Body of pancreas (tissue), 4 donors: ENCODE measurements around the gene FIGLA. TPM values are rescaled to one million over a fixed set of nuclear protein-coding genes. Genes with fewer than 3 reads are reported as not detected.

ENCODE experiments used
- ATAC-seq: fragments of 150-250 bp; one replicate; pipeline ENCODE4 v1.9.1; 2016
- DNase-seq, 4 donors: peaks; one replicate each; pipeline ENCODE4 v3.0.0-alpha.2; 2019
- H3K27ac ChIP-seq, 4 donors: fragments of 200-600 bp; sonication (generic); 1 replicate in 3 of 4; 2 replicates in 1 of 4; pipeline versions ENCODE4 v1.5.1 to v1.6.1; 2016 to 2019; ENCODE audit warnings: mild to moderate bottlenecking in 1 of 4, mixed read lengths in 1 of 4, moderate library complexity in 1 of 4
- H3K27me3 ChIP-seq, 2 donors: fragments of 200-600 bp; sonication (generic); one replicate each; pipeline ENCODE4 v1.6.0; 2016; ENCODE audit warnings: mild to moderate bottlenecking in 1 of 2
- H3K36me3 ChIP-seq, 2 donors: fragments of 200-600 bp; sonication (generic); replicated peaks in 1 of 2; 2 replicates each; pipeline ENCODE4 v1.5.1; 2016; ENCODE audit warnings: low read depth in 2 of 2; ENCODE audit not compliant: insufficient read depth in 1 of 2
- H3K4me1 ChIP-seq: fragments of 200-600 bp; sonication (generic); one replicate; pipeline ENCODE4 v1.6.0; 2016
- H3K4me3 ChIP-seq, 2 donors: fragments of 200-600 bp; sonication (generic); 1 replicate in 1 of 2; 2 replicates in 1 of 2; pipeline ENCODE4 v1.5.1; 2016 to 2019
- H3K9me3 ChIP-seq, 3 donors: fragments of 200-600 bp; sonication (generic); 1 replicate in 2 of 3; 2 replicates in 1 of 3; pipeline ENCODE4 v1.5.1; 2016
- CTCF ChIP-seq, 7 experiments: fragments of 450-650 bp in 4 of 7; fragments of 200-600 bp in 3 of 7; sonication (generic) in 3 of 7; IDR thresholded peaks; one replicate each; pipeline ENCODE4 v1.5.1; 2016 to 2019; ENCODE audit warnings: antibody characterized with exemption in 7 of 7
- POLR2A ChIP-seq, 3 donors: fragments of 450-650 bp; IDR thresholded peaks; one replicate each; pipeline ENCODE4 v1.6.1; 2016; ENCODE audit warnings: antibody characterized with exemption in 3 of 3, mild to moderate bottlenecking in 2 of 3
- WGBS, 2 donors: methylation state at CpG; one replicate each; pipeline ENCODE4 v1.1.5; 2017; 5-methylcytosine and 5-hydroxymethylcytosine counted together
- intact Hi-C: fragments of 100-400 bp; cut with DNase I; formaldehyde crosslinking; loops from one replicate; pipeline ENCODE4 v1.15.1; 2023
- total RNA-seq, 2 donors: library from RNA; depleted of rRNA; stranded (reverse); fragments of >200 nt; gene quantifications; one replicate each; pipeline ENCODE4 v1.1.0, GENCODE V29; 2016

FIGLA gene
- total RNA-seq, 2 donors from 2014 or later, result not detected

- H3K27me3 ChIP-seq, result no peaks in the 10 kb centered on the region
- DNase-seq, result no peak
- H3K4me1 ChIP-seq, result no peaks in the 10 kb centered on the region
- no peak for TF ChIP-seq POLR2A (IDR thresholded peaks at IDR 0.05)
- no peak for TF ChIP-seq CTCF (IDR thresholded peaks at IDR 0.05)
- WGBS, 2 donors, result 44 to 60% methylated on average over 1 of the region's 1 CpG
- H3K36me3 ChIP-seq, result no peaks in the 10 kb centered on the region
- no peak overlapping the region for H3K4me3 ChIP-seq
- ATAC-seq, result no peak
- intact Hi-C loops, result no loop called here
- no peaks in the 10 kb centered on the region for H3K9me3 ChIP-seq
- H3K27ac ChIP-seq, result no peak overlapping the region
These were observed 39.5 kb upstream of the FIGLA start for GRCh38 chr2:70829916-70830315.

GRCh38 chr2:70828914-70829824, 38.7 kb upstream of the FIGLA start:
- no peak for ATAC-seq
- Histone ChIP-seq H3K4me3 (no peak overlapping the region), H3K36me3 (no peaks in the 10 kb centered on the region), H3K9me3 (no peaks in the 10 kb centered on the region), H3K27ac (no peak overlapping the region), H3K4me1 (no peaks in the 10 kb centered on the region), H3K27me3 (no peaks in the 10 kb centered on the region)
- no peak for DNase-seq
- 57 to 70% methylated on average over 6 of the region's 6 CpGs for WGBS, 2 donors
- intact Hi-C loops, result no loop called here
- TF ChIP-seq CTCF (IDR thresholded peaks at IDR 0.05) (no peak), POLR2A (IDR thresholded peaks at IDR 0.05) (no peak)

DNA sequence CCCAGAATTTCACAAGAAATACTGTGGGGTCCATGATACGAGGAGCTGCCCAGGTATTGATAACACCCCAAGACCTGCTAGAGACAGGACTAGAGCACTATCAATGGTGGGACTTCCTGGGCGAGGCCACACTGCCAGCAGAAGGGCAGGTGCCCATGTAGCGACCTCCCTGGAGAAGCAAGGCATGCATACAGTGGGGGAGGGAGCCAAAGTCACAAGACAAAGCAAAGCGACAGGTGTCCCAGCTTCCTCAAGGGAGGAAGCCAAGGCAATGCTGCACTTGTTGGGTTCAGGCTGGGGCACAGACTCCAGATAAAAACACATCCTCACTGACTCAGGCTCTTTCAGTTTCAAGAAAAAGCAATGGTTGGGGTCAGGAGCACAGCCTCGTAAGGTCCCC, 37.7 kb upstream of the FIGLA start:
- Histone ChIP-seq H3K27me3 (no peaks in the 10 kb centered on the region), H3K9me3 (no peaks in the 10 kb centered on the region), H3K27ac (no peak overlapping the region), H3K4me3 (no peak overlapping the region), H3K36me3 (no peaks in the 10 kb centered on the region), H3K4me1 (no peaks in the 10 kb centered on the region)
- ATAC-seq (no peak), DNase-seq (no peak)
- intact Hi-C loops, result no loop called here
- 68 to 69% methylated on average over 4 to 5 of the region's 5 CpGs for WGBS, 2 donors
- TF ChIP-seq CTCF (IDR thresholded peaks at IDR 0.05) (no peak), POLR2A (IDR thresholded peaks at IDR 0.05) (no peak)

GRCh38 chr2:70827388-70827787, 36.9 kb upstream of the FIGLA start:
- H3K36me3 ChIP-seq, result no peaks in the 10 kb centered on the region
- no peak for TF ChIP-seq POLR2A (IDR thresholded peaks at IDR 0.05)
- H3K9me3 ChIP-seq, result no peaks in the 10 kb centered on the region
- H3K27me3 ChIP-seq, result no peaks in the 10 kb centered on the region
- WGBS, 2 donors, result 65 to 87% methylated on average over 5 of the region's 5 CpGs
- H3K27ac ChIP-seq, result no peak overlapping the region
- H3K4me3 ChIP-seq, result no peak overlapping the region
- intact Hi-C loops, result no loop called here
- ATAC-seq, result no peak
- DNase-seq, result no peak
- H3K4me1 ChIP-seq, result no peaks in the 10 kb centered on the region

DNA sequence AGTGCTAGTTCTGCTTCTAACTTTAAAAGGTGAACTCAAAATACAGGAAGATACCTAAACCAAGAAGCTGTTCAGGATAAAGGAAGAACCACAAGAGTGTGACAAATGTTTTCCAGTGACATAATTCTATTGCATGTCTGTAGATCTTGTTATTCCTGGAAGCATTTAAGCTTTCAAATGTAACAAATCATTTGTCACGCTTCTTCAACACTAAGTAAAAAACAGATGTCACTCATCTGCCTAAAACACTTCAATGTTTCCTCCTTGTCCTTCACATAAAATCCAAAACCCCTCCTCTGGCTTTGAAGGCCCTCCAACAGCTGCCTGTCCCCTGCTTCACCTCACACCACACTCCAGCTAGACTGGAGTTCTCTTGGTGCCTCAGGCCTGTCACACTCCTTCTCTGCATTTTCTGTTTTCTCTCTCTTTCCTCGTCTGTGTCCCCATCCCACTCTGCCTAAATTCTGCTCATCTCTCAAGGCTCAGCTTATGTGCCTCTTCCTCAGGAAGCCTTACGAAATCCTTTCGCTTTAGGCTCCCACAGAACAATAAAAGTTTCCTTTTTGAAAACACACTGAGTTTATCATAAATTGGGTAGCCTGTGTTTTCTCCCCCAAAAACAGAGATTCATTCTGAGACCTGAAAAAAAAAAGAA, 36.4 kb upstream of the FIGLA start:
- ATAC-seq, result no peak
- H3K36me3 ChIP-seq, result no peaks in the 10 kb centered on the region
- H3K4me3 ChIP-seq, result no peak overlapping the region
- no peaks in the 10 kb centered on the region for H3K27me3 ChIP-seq
- TF ChIP-seq POLR2A (IDR thresholded peaks at IDR 0.05) (no peak), CTCF (IDR thresholded peaks at IDR 0.05) (no peak)
- H3K4me1 ChIP-seq, result no peaks in the 10 kb centered on the region
- no peaks in the 10 kb centered on the region for H3K9me3 ChIP-seq
- H3K27ac ChIP-seq, result no peak overlapping the region
- no peak for DNase-seq
- intact Hi-C loops, result no loop called here
- 71 to 76% methylated on average over 4 of the region's 4 CpGs for WGBS, 2 donors
